Tibial artery (tissue), 4 donors: ENCODE results near the gene RIPOR3.

Experiments used
- DNase-seq, 2 donors: peaks; one replicate each; pipeline ENCODE4 v3.0.0-alpha.2; 2019
- H3K27ac ChIP-seq, 2 donors: fragments of 200-600 bp; sonication (generic) in 1 of 2; 1 replicate in 1 of 2; 2 replicates in 1 of 2; pipeline ENCODE4 v1.5.1; 2018 to 2019; ENCODE audit warnings: mild to moderate bottlenecking in 1 of 2
- H3K27me3 ChIP-seq, 2 donors: fragments of 200-600 bp; sonication (generic) in 1 of 2; one replicate each; pipeline versions ENCODE4 v1.5.1 to v1.6.0; 2016 to 2019
- H3K36me3 ChIP-seq, 3 donors: fragments of 200-600 bp; sonication (generic) in 2 of 3; one replicate each; pipeline ENCODE4 v1.5.1; 2016 to 2019; ENCODE audit warnings: mild to moderate bottlenecking in 2 of 3
- H3K4me1 ChIP-seq, 4 donors: fragments of 200-600 bp; sonication (generic) in 2 of 4; 1 replicate in 3 of 4; 2 replicates in 1 of 4; pipeline ENCODE4 v1.5.1; 2016 to 2019
- H3K4me3 ChIP-seq, 2 donors: fragments of 200-600 bp; sonication (generic) in 1 of 2; 1 replicate in 1 of 2; 2 replicates in 1 of 2; pipeline ENCODE4 v1.5.1; 2018 to 2019; ENCODE audit warnings: mild to moderate bottlenecking in 2 of 2
- H3K9me3 ChIP-seq, 3 donors: fragments of 200-600 bp; sonication (generic) in 1 of 3; one replicate each; pipeline ENCODE4 v1.5.1; 2016 to 2019
- CTCF ChIP-seq, 2 experiments: fragments of 200-600 bp in 1 of 2; fragments of 450-650 bp in 1 of 2; IDR thresholded peaks; one replicate each; pipeline ENCODE4 v1.5.1; 2017 to 2019; ENCODE audit warnings: antibody characterized with exemption in 2 of 2, mild to moderate bottlenecking in 1 of 2, moderate library complexity in 1 of 2
- intact Hi-C: fragments of 100-400 bp; cut with DNase I; formaldehyde crosslinking; loops from one replicate; pipeline ENCODE4 v1.15.0; 2023; ENCODE audit warnings: low total_unique reads

Gene RIPOR3

GRCh38 chr20:50610212-50610718 lies 81.1 kb downstream of the RIPOR3 start:
- H3K27me3 ChIP-seq, result no peaks in the 10 kb centered on the region
- DNase-seq, result no peak
- no peaks in the 10 kb centered on the region for H3K9me3 ChIP-seq
- no peak for TF ChIP-seq CTCF (IDR thresholded peaks at IDR 0.05)
- no peak overlapping the region for H3K4me3 ChIP-seq
- no peak overlapping the region for H3K27ac ChIP-seq
- no peaks in the 10 kb centered on the region for H3K36me3 ChIP-seq
- intact Hi-C loops, result no loop called here
- peaks cover 0 to 6% (median 0%) of the 10 kb centered on the region in 4 donors for H3K4me1 ChIP-seq

- no peaks in the 10 kb centered on the region for H3K27me3 ChIP-seq
- intact Hi-C loops, result no loop called here
- no peak overlapping the region for H3K27ac ChIP-seq
- no peak for DNase-seq
- no peaks in the 10 kb centered on the region for H3K36me3 ChIP-seq
- TF ChIP-seq CTCF (IDR thresholded peaks at IDR 0.05), result no peak
- H3K4me1 ChIP-seq, result peaks cover 0 to 6% (median 0%) of the 10 kb centered on the region in 4 donors
- H3K4me3 ChIP-seq, result no peak overlapping the region
- no peaks in the 10 kb centered on the region for H3K9me3 ChIP-seq
These were observed 81.8 kb downstream of the RIPOR3 start for GRCh38 chr20:50609438-50609989.

- Histone ChIP-seq H3K36me3 (no peaks in the 10 kb centered on the region), H3K27ac (no peak overlapping the region), H3K4me3 (no peak overlapping the region), H3K9me3 (no peaks in the 10 kb centered on the region), H3K27me3 (no peaks in the 10 kb centered on the region), H3K4me1 (peaks cover 0 to 6% (median 0%) of the 10 kb centered on the region in 4 donors)
- DNase-seq, result no peak
- intact Hi-C loops, result no loop called here
- no peak for TF ChIP-seq CTCF (IDR thresholded peaks at IDR 0.05)
These were observed 82.6 kb downstream of the RIPOR3 start for GRCh38 chr20:50608750-50609104.

GRCh38 chr20:50607850-50608749 lies 83.2 kb downstream of the RIPOR3 start:
- Histone ChIP-seq H3K9me3 (no peaks in the 10 kb centered on the region), H3K27ac (no peak overlapping the region), H3K27me3 (no peaks in the 10 kb centered on the region), H3K36me3 (no peaks in the 10 kb centered on the region), H3K4me3 (no peak overlapping the region), H3K4me1 (peaks cover 0 to 6% (median 0%) of the 10 kb centered on the region in 4 donors)
- intact Hi-C loops, result no loop called here
- no peak for DNase-seq
- TF ChIP-seq CTCF (IDR thresholded peaks at IDR 0.05), result no peak

GRCh38 chr20:50607436-50607835 lies 83.9 kb downstream of the RIPOR3 start:
- intact Hi-C loops, result no loop called here
- DNase-seq, result no peak
- H3K27me3 ChIP-seq, result peaks cover 0 to 3% of the 10 kb centered on the region in 2 donors
- no peak overlapping the region for H3K4me3 ChIP-seq
- H3K27ac ChIP-seq, result no peak overlapping the region
- TF ChIP-seq CTCF (IDR thresholded peaks at IDR 0.05), result no peak
- no peaks in the 10 kb centered on the region for H3K36me3 ChIP-seq
- peaks cover 0 to 6% (median 0%) of the 10 kb centered on the region in 4 donors for H3K4me1 ChIP-seq
- no peaks in the 10 kb centered on the region for H3K9me3 ChIP-seq
